Spleen (tissue), 11 donors: ENCODE data around the gene GAGE10. TPM values are rescaled to one million over a fixed set of nuclear protein-coding genes. Genes with fewer than 3 reads are reported as not detected.

Experiments
- DNase-seq: peaks from one replicate; pipeline ENCODE4 v3.0.0-alpha.2; 2020
- H3K27ac ChIP-seq, 8 donors: fragments of 200-600 bp; sonication (generic) in 7 of 8; 1 replicate in 4 of 8; 2 replicates in 4 of 8; pipeline versions ENCODE4 v1.5.0 to v1.8.0; 2016 to 2021; ENCODE audit warnings: inconsistent platforms in 4 of 8, mild to moderate bottlenecking in 4 of 8, moderate library complexity in 1 of 8
- H3K27me3 ChIP-seq, 7 donors: fragments of 200-600 bp; sonication (generic) in 6 of 7; replicated peaks in 1 of 7; 1 replicate in 4 of 7; 2 replicates in 3 of 7; pipeline versions ENCODE4 v1.5.0 to v1.8.0; 2016 to 2021; ENCODE audit warnings: inconsistent platforms in 3 of 7, mild to moderate bottlenecking in 1 of 7
- H3K36me3 ChIP-seq, 6 donors: fragments of 200-600 bp; sonication (generic) in 5 of 6; 1 replicate in 4 of 6; 2 replicates in 2 of 6; pipeline versions ENCODE4 v1.5.0 to v1.8.0; 2016 to 2021; ENCODE audit warnings: inconsistent platforms in 2 of 6
- H3K4me1 ChIP-seq, 6 donors: fragments of 200-600 bp; sonication (generic) in 5 of 6; 1 replicate in 3 of 6; 2 replicates in 3 of 6; pipeline versions ENCODE4 v1.5.0 to v1.8.0; 2016 to 2021; ENCODE audit warnings: inconsistent platforms in 3 of 6
- H3K4me3 ChIP-seq, 8 donors: fragments of 200-600 bp; sonication (generic) in 7 of 8; 1 replicate in 4 of 8; 2 replicates in 4 of 8; pipeline versions ENCODE4 v1.5.0 to v1.8.0; 2016 to 2021; ENCODE audit warnings: inconsistent platforms in 4 of 8, mild to moderate bottlenecking in 4 of 8, moderate library complexity in 2 of 8
- H3K9me3 ChIP-seq, 8 donors: fragments of 200-600 bp; sonication (generic) in 7 of 8; 1 replicate in 4 of 8; 2 replicates in 4 of 8; pipeline versions ENCODE4 v1.5.0 to v1.8.0; 2016 to 2021; ENCODE audit warnings: inconsistent platforms in 4 of 8
- POLR2A ChIP-seq, 3 donors: fragments of 450-650 bp; IDR thresholded peaks; one replicate each; pipeline ENCODE4 v1.5.1; 2017; ENCODE audit warnings: antibody characterized with exemption in 3 of 3, mild to moderate bottlenecking in 1 of 3
- POLR2AphosphoS5 ChIP-seq, 3 donors: sonication (generic); formaldehyde crosslinking; IDR thresholded peaks; one replicate each; pipeline ENCODE4 v1.5.1; 2017; ENCODE audit warnings: antibody characterized with exemption in 3 of 3
- WGBS, 5 donors: extraction: QIAGEN DNeasy Blood & Tissue Kit in 3 of 5; methylation state at CpG; one replicate each; pipeline versions ENCODE4 v1.1.5 to v1.1.7; 2013 to 2018; 5-methylcytosine and 5-hydroxymethylcytosine counted together
- intact Hi-C: fragments of 100-400 bp; cut with DNase I; formaldehyde crosslinking; loops from one replicate; pipeline ENCODE4 v1.15.0; 2023; ENCODE audit warnings: low total_unique reads
- polyA plus RNA-seq, 3 donors: library from polyadenylated mRNA; stranded (reverse); fragments of 200-250 nt; gene quantifications; one replicate each; pipeline ENCODE4 v1.2.1, GENCODE V29; 2013
- total RNA-seq, 7 donors: library from RNA; depleted of rRNA in 3 of 7; stranded (reverse); fragments of >200 nt in 3 of 7; fragmentation: NEBNext Ultra II Directional in 4 of 7; extraction: Animal tissue kit (Norgen Biotek cat#: 25700) in 4 of 7; gene quantifications; one replicate each; pipeline versions ENCODE4 v1.1.0 to v1.2.1, GENCODE V29; 2016 to 2021
- TF ChIP-seq, protein P1 (sequence below), 11 experiments: fragments of 200-600 bp in 7 of 11; fragments of 450-650 bp in 4 of 11; sonication (generic) in 4 of 11; IDR thresholded peaks in 8 of 11; conservative IDR thresholded peaks in 3 of 11; 1 replicate in 7 of 11; 2 replicates in 4 of 11; pipeline versions ENCODE4 v1.4.0 to v1.8.0; 2016 to 2021; ENCODE audit warnings: antibody characterized with exemption in 11 of 11, inconsistent platforms in 4 of 11, mild to moderate bottlenecking in 1 of 11
- donor health status: healthy with polysubstance abuse.
- donor health status: DM: no; HTN: no; CAD: no; lungs with moderate emphysema.
- donor health status: DM: no; HTN: no; CAD: no.
- donor health status: Bipolar disorder and iron deficiency.
- donor health status: healthy.
- donor health status: DM: no; HTN: no; CAD: no.
- donor health status: DM: yes; HTN: yes; CAD: no.

The GAGE10 gene
- total and polyA plus RNA-seq, 10 donors: not detected

DNA sequence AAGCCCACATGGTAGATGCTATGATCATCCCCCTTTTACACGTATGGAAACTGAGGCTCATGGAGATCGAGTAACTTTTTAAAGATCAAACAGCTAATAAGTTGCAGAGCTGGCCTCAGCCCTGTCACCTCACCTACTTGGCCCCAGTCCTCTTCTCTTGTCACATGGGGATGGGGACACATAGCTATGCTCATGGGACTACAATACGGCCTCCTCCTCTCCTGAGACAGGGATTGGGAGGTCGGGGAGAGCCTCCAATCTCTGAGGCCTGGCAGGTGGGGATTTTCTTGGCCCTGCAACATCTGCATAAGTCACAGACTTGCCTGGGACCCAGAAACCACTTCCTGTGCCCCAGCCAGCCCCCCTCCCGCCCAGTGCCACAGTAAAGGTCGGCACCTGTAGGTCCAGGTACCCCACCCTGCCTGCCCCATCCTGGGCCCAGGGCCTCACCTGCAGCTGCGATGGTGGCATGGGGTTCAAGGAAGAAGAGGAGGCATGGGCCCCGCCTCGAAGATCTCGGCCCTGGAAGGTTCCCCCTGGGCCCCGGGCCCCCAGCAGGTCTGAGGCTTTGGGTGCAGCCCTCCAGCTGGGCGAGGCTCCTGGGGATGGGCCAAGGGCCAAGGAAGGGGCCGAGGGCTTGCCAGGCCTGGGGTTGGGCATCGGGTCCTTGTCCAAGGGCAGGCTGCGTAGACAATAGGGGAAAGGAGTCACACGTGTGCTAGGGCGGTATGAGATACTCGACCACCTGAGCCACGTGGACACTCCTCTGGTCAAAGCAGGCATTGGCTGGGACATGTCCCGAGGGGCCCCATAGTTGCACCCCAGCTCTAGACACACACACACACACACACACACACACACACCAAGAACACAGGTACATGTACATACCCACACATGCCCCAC, 45.3 kb upstream of the GAGE10 start:
- intact Hi-C loops: no loop called here
- DNase-seq: peak; percentile 78
- WGBS, 5 donors: 59 to 72% (median 66%) methylated on average over 2 to 20 of the region's 20 CpGs
- peaks cover 0 to 27% (median 0%) of the 10 kb centered on the region in 6 donors for H3K4me1 ChIP-seq
- H3K4me3 ChIP-seq: no peak overlapping the region
- no peaks in the 10 kb centered on the region for H3K36me3 ChIP-seq
- H3K27ac ChIP-seq: peak overlapping the region in 1 of 8 donors; percentile 40
- no peaks in the 10 kb centered on the region for H3K9me3 ChIP-seq
- peaks cover 0 to 3% (median 0%) of the 10 kb centered on the region in 7 donors for H3K27me3 ChIP-seq
- TF ChIP-seq POLR2AphosphoS5 (IDR thresholded peaks at IDR 0.05): peak in 1 of 3 donors; percentile 34
- TF ChIP-seq POLR2A (IDR thresholded peaks at IDR 0.05): no peak

DNA sequence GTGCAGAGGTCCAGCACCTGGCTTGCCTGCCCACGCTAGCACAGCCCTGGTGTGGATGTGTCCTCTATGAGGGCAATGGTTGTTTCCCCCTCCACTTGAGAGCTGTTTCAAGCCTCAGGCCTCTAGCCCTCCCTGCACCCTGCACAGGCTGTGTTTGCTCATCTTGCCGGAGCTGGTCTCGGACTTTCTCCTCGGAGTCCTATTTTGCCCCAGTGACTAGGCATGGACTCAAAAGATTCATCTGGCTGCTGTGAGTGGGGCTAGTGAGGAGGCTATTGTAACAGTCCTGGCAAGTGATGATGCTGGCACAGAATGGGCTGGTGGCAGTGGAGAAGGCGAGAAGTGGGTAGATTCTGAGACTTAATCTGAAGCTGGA, 44.7 kb upstream of the GAGE10 start:
- H3K9me3 ChIP-seq: no peaks in the 10 kb centered on the region
- no peaks in the 10 kb centered on the region for H3K36me3 ChIP-seq
- H3K4me1 ChIP-seq: peaks cover 0 to 24% (median 0%) of the 10 kb centered on the region in 6 donors
- 83 to 93% (median 86%) methylated on average over 4 to 5 of the region's 5 CpGs for WGBS, 5 donors
- no peak for TF ChIP-seq POLR2AphosphoS5 (IDR thresholded peaks at IDR 0.05)
- TF ChIP-seq POLR2A (IDR thresholded peaks at IDR 0.05): no peak
- TF ChIP-seq, protein P1, sequence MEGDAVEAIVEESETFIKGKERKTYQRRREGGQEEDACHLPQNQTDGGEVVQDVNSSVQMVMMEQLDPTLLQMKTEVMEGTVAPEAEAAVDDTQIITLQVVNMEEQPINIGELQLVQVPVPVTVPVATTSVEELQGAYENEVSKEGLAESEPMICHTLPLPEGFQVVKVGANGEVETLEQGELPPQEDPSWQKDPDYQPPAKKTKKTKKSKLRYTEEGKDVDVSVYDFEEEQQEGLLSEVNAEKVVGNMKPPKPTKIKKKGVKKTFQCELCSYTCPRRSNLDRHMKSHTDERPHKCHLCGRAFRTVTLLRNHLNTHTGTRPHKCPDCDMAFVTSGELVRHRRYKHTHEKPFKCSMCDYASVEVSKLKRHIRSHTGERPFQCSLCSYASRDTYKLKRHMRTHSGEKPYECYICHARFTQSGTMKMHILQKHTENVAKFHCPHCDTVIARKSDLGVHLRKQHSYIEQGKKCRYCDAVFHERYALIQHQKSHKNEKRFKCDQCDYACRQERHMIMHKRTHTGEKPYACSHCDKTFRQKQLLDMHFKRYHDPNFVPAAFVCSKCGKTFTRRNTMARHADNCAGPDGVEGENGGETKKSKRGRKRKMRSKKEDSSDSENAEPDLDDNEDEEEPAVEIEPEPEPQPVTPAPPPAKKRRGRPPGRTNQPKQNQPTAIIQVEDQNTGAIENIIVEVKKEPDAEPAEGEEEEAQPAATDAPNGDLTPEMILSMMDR (IDR thresholded peaks at IDR 0.05 in 8 of 11, conservative IDR thresholded peaks at IDR 0.05 in 3 of 11): no peak
- intact Hi-C loops: no loop called here
- H3K27ac ChIP-seq: no peak overlapping the region
- H3K27me3 ChIP-seq: peaks cover 0 to 3% (median 0%) of the 10 kb centered on the region in 7 donors
- H3K4me3 ChIP-seq: no peak overlapping the region
- no peak for DNase-seq

DNA sequence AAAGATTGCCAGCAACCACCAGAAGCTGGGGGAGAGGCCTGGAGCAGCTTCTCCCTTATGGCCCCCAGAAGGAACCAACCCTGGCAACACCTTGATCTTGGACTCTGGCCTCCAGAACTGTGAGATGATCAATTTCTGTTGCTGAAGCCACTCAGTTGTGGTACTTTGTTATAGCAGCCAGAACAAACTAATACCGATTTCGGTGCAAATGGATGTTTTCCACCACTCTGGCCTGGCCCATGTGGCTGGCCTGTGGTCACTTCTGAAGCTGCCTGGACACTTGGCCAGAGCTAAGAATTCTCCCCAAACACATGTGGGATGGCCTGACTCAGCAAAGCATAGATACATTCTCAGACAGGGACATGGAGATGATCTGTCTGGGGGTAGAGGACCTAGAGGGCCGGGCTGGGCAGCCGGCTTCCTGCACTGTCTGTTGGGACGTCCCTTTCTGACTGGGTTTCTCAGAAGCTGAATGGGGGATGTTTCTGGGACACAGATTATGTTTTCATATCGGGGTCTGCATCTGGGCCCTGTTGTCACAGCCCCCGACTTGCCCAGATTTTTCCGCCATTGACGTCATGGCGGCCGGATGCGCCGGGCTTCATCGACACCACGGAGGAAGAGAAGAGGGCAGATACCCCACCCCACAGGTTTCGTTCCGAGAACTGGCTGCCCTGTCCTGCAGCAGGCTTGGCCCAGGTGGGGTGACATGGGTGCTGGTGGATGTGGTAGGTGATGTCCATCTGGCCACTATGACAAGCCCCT, 43.0 kb upstream of the GAGE10 start:
- H3K4me1 ChIP-seq: peaks cover 0 to 18% (median 0%) of the 10 kb centered on the region in 6 donors
- peak; percentile 51 for DNase-seq
- WGBS, 5 donors: 90 to 100% (median 95%) methylated on average over 2 to 17 of the region's 17 CpGs
- TF ChIP-seq, protein P1 (IDR thresholded peaks at IDR 0.05 in 8 of 11, conservative IDR thresholded peaks at IDR 0.05 in 3 of 11): no peak
- no peak for TF ChIP-seq POLR2A (IDR thresholded peaks at IDR 0.05)
- TF ChIP-seq POLR2AphosphoS5 (IDR thresholded peaks at IDR 0.05): no peak
- peaks cover 0 to 3% (median 0%) of the 10 kb centered on the region in 7 donors for H3K27me3 ChIP-seq
- H3K4me3 ChIP-seq: no peak overlapping the region
- H3K9me3 ChIP-seq: no peaks in the 10 kb centered on the region
- intact Hi-C loops: no loop called here
- H3K36me3 ChIP-seq: no peaks in the 10 kb centered on the region
- no peak overlapping the region for H3K27ac ChIP-seq

DNA sequence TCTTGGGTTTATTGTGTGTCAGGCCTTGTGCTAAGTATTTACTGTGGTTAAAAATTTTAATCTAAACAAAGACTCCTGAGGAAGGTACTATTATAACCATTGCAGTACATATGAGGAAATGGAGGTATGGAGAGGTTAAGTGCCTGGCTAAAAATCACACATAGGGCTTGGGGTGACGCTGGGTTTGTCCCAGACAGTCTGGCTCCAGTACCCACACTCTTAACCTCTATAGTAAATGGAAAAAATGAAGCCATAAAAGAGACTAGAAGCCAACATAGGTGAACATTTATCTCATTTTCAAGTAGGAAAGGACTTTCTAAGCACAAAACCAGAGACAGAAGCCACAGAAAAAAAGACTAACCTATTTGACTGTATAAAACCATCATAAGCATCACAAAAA, 40.8 kb upstream of the GAGE10 start:
- Histone ChIP-seq H3K36me3 (no peaks in the 10 kb centered on the region), H3K27me3 (peaks cover 0 to 3% (median 0%) of the 10 kb centered on the region in 7 donors), H3K9me3 (no peaks in the 10 kb centered on the region), H3K4me3 (no peak overlapping the region), H3K27ac (no peak overlapping the region), H3K4me1 (peaks cover 0 to 12% (median 0%) of the 10 kb centered on the region in 6 donors)
- TF ChIP-seq POLR2A (IDR thresholded peaks at IDR 0.05) (no peak), POLR2AphosphoS5 (IDR thresholded peaks at IDR 0.05) (no peak)
- TF ChIP-seq, protein P1 (IDR thresholded peaks at IDR 0.05 in 8 of 11, conservative IDR thresholded peaks at IDR 0.05 in 3 of 11): no peak
- intact Hi-C loops: no loop called here
- 31 to 74% (median 57%) methylated on average over 1 of the region's 1 CpG for WGBS, 5 donors
- DNase-seq: no peak
